MM.1S (cell line): ENCODE data around the gene CTDSP2.
"Not testable (repeated sequence)": the region's sequence is repeated elsewhere in the genome, so short reads cannot be mapped to it uniquely, and the experiment has no call there.

Source experiments
- EZH2 ChIP-seq: fragments of 300-600 bp; sonication (generic); optimal IDR thresholded peaks from 2 replicates; pipeline ENCODE3; 2017; ENCODE audit warnings: low read depth, mild to moderate bottlenecking, antibody characterized with exemption, low read length, mixed read lengths
- TF ChIP-seq, protein P1 (sequence below): fragments of 300-600 bp; sonication (generic); IDR thresholded peaks from 2 replicates; pipeline ENCODE4 v1.5.1; 2016; ENCODE audit warnings: antibody characterized with exemption, low read length, mixed read lengths

DNA sequence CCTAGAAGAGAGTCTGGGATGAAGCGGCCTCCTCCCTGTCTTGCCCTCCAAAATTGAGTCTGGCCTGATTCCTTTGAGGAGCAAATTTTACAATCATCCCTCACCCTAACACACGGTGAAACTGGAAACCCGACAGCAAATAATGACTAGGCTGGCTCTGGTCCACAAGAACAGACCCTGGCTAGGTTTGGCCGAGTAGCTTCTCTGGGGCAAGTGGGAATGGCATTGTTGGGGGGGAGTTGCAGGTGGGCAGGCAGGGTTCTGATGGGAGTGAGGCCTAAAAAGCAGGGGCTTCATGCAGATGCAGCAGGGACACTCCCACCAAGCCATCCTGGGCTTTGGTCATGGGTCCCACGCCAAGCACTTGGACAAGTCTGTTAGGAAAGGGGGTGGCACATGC, 25.5 kb downstream of the CTDSP2 start:
- TF ChIP-seq, protein P1, sequence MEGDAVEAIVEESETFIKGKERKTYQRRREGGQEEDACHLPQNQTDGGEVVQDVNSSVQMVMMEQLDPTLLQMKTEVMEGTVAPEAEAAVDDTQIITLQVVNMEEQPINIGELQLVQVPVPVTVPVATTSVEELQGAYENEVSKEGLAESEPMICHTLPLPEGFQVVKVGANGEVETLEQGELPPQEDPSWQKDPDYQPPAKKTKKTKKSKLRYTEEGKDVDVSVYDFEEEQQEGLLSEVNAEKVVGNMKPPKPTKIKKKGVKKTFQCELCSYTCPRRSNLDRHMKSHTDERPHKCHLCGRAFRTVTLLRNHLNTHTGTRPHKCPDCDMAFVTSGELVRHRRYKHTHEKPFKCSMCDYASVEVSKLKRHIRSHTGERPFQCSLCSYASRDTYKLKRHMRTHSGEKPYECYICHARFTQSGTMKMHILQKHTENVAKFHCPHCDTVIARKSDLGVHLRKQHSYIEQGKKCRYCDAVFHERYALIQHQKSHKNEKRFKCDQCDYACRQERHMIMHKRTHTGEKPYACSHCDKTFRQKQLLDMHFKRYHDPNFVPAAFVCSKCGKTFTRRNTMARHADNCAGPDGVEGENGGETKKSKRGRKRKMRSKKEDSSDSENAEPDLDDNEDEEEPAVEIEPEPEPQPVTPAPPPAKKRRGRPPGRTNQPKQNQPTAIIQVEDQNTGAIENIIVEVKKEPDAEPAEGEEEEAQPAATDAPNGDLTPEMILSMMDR = not testable (repeated sequence)
- not testable (repeated sequence) for TF ChIP-seq EZH2
